ENCODE data around the gene LPIN3.

LPIN3 gene

DNA sequence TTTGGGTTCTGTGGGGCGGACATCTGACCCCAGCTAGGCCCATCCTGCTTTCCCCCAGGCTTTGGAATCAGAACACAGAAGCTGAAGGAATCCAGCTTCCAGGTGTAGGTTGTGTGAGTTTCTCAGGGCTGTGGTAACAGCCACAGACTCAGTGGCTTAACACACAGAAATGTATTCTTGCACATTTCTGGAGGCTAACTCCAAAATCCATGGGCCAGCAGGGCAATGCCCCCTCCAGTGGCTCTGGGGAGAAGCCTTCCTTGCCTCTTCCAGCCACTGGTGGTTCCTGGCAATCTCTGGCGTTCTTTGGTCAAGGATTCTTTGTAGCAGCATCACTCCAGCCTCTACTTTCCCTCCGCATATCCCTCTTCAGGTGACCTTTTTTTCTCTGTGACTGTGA is 27.3 kb downstream of the LPIN3 start:
- Histone ChIP-seq H3K27me3 (ENCODE audit: insufficient read depth, low read length, poor library complexity, severe bottlenecking) (no peaks in the 10 kb centered on the region), H3K9me2 (replicated peaks; ENCODE audit: low read depth, low read length) (no peaks in the 10 kb centered on the region), H2AFZ (ENCODE audit: low read length) (no peak overlapping the region)

DNA sequence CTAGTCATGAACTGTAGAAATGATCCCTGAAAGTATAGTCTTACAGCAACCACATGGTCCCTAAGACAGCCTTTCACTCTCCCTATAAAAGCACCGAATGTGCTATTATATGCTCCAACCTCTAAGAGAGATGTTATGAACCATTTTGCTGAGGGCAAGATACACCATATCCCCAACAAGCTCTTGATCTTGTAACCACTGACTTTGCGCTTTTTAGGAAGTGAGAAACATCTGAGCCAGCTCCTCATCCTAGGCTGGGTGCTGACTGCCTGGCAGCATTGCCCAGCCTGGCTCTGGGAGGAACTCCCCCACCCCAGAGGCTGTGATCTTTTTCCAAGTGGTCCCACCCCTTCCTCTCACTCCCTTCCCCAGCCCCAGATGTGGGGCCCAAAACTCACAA is 29.1 kb downstream of the LPIN3 start:
- Histone ChIP-seq H3K27me3 (ENCODE audit: insufficient read depth, low read length, poor library complexity, severe bottlenecking) (no peaks in the 10 kb centered on the region), H3F3A (ENCODE audit: low read depth) (no peaks in the 10 kb centered on the region), H3K9ac (ENCODE audit: low read depth, low read length, poor library complexity, severe bottlenecking) (no peak overlapping the region), H3K9me3 (ENCODE audit: insufficient read depth, low read depth, low read length) (no peaks in the 10 kb centered on the region), H3K9me2 (replicated peaks; ENCODE audit: low read depth, low read length) (no peaks in the 10 kb centered on the region), H3K4me1 (ENCODE audit: insufficient read depth, low read length, poor library complexity, severe bottlenecking) (no peaks in the 10 kb centered on the region), H3K79me2 (ENCODE audit: insufficient read depth, low read length) (no peaks in the 10 kb centered on the region), H3K36me3 (ENCODE audit: insufficient read depth, low read length) (no peaks in the 10 kb centered on the region), H4K20me1 (ENCODE audit: insufficient read depth, low read length, poor library complexity, severe bottlenecking) (no peaks in the 10 kb centered on the region), H2AFZ (ENCODE audit: low read length) (no peak overlapping the region), H3K4me2 (ENCODE audit: low read depth, low read length, poor library complexity, severe bottlenecking) (no peak overlapping the region), H3K4me3 (ENCODE audit: low read length, poor library complexity, severe bottlenecking) (no peak overlapping the region)
- TF ChIP-seq EZH2phosphoT487 (IDR thresholded peaks at IDR 0.05; ENCODE audit: borderline replicate concordance), result no peak

More for the DNA sequence above, 27.3 kb downstream of the LPIN3 start:
- no peaks in the 10 kb centered on the region for H4K20me1 ChIP-seq (ENCODE audit: insufficient read depth, low read length, poor library complexity, severe bottlenecking)
- no peaks in the 10 kb centered on the region for H3K36me3 ChIP-seq (ENCODE audit: insufficient read depth, low read length)
- no peaks in the 10 kb centered on the region for H3F3A ChIP-seq (ENCODE audit: low read depth)
- no peak for TF ChIP-seq EZH2phosphoT487 (IDR thresholded peaks at IDR 0.05; ENCODE audit: borderline replicate concordance)
- TF ChIP-seq, protein P1, sequence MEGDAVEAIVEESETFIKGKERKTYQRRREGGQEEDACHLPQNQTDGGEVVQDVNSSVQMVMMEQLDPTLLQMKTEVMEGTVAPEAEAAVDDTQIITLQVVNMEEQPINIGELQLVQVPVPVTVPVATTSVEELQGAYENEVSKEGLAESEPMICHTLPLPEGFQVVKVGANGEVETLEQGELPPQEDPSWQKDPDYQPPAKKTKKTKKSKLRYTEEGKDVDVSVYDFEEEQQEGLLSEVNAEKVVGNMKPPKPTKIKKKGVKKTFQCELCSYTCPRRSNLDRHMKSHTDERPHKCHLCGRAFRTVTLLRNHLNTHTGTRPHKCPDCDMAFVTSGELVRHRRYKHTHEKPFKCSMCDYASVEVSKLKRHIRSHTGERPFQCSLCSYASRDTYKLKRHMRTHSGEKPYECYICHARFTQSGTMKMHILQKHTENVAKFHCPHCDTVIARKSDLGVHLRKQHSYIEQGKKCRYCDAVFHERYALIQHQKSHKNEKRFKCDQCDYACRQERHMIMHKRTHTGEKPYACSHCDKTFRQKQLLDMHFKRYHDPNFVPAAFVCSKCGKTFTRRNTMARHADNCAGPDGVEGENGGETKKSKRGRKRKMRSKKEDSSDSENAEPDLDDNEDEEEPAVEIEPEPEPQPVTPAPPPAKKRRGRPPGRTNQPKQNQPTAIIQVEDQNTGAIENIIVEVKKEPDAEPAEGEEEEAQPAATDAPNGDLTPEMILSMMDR (conservative IDR thresholded peaks at IDR 0.05; ENCODE audit: low read length), result no peak
- no peaks in the 10 kb centered on the region for H3K9me3 ChIP-seq (ENCODE audit: insufficient read depth, low read depth, low read length)
- H3K4me1 ChIP-seq (ENCODE audit: insufficient read depth, low read length, poor library complexity, severe bottlenecking), result no peaks in the 10 kb centered on the region
- H3K4me2 ChIP-seq (ENCODE audit: low read depth, low read length, poor library complexity, severe bottlenecking), result no peak overlapping the region
- no peaks in the 10 kb centered on the region for H3K79me2 ChIP-seq (ENCODE audit: insufficient read depth, low read length)
- H3K9ac ChIP-seq (ENCODE audit: low read depth, low read length, poor library complexity, severe bottlenecking), result no peak overlapping the region
- H3K4me3 ChIP-seq (ENCODE audit: low read length, poor library complexity, severe bottlenecking), result no peak overlapping the region

DNA sequence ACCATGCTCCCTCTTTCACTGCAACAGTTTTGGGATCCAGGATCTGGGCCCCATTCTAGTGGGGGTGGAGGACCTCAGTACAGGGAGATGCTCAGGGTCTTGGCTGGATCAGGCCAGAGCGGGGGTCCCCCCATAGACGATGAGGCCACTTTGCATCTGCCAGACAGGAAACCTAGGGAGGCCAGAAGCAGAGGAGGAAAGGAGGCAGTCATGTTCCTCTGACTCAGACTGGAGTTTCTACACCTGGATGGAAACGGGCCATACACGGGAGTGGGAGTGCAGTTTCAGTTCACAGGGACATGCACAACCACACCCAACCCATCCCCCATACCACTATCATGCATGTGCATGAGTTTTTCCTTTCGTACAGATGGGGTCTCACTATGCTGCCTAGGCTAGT is 29.6 kb downstream of the LPIN3 start:
- no peaks in the 10 kb centered on the region for H4K20me1 ChIP-seq (ENCODE audit: insufficient read depth, low read length, poor library complexity, severe bottlenecking)
- H3K27me3 ChIP-seq (ENCODE audit: insufficient read depth, low read length, poor library complexity, severe bottlenecking), result no peaks in the 10 kb centered on the region
- H3K4me2 ChIP-seq (ENCODE audit: low read depth, low read length, poor library complexity, severe bottlenecking), result no peak overlapping the region
- no peak overlapping the region for H3K9ac ChIP-seq (ENCODE audit: low read depth, low read length, poor library complexity, severe bottlenecking)
- H3K4me1 ChIP-seq (ENCODE audit: insufficient read depth, low read length, poor library complexity, severe bottlenecking), result no peaks in the 10 kb centered on the region
- no peaks in the 10 kb centered on the region for H3F3A ChIP-seq (ENCODE audit: low read depth)
- H3K79me2 ChIP-seq (ENCODE audit: insufficient read depth, low read length), result no peaks in the 10 kb centered on the region
- no peak overlapping the region for H3K4me3 ChIP-seq (ENCODE audit: low read length, poor library complexity, severe bottlenecking)
- no peaks in the 10 kb centered on the region for H3K9me3 ChIP-seq (ENCODE audit: insufficient read depth, low read depth, low read length)
- no peaks in the 10 kb centered on the region for H3K36me3 ChIP-seq (ENCODE audit: insufficient read depth, low read length)
- no peaks in the 10 kb centered on the region for H3K9me2 ChIP-seq (replicated peaks; ENCODE audit: low read depth, low read length)
- no peak overlapping the region for H2AFZ ChIP-seq (ENCODE audit: low read length)
- no peak for TF ChIP-seq EZH2phosphoT487 (IDR thresholded peaks at IDR 0.05; ENCODE audit: borderline replicate concordance)
- TF ChIP-seq, protein P1 (conservative IDR thresholded peaks at IDR 0.05; ENCODE audit: low read length), result no peak

DNA sequence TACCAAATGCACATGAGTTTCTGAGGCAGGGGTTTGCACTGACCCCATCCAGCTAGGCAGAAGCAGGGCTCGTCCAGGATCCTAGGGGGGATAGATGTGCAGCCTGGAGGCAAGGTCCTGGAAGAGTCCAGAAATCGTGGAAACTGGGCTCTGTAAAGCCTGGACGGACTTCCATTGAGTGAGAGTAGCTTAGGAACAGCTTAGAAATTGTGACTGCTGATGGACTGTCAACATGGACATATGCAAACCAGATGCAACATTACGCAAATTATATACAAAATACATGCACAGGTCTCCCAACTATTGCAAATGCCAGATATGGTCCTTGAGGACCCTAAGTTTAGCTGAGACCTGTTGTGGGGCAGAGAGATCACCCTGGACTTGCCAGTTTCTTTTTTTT is 30.8 kb downstream of the LPIN3 start:
- TF ChIP-seq, protein P1 (conservative IDR thresholded peaks at IDR 0.05; ENCODE audit: low read length), result no peak
- TF ChIP-seq EZH2phosphoT487 (IDR thresholded peaks at IDR 0.05; ENCODE audit: borderline replicate concordance), result no peak
- Histone ChIP-seq H4K20me1 (ENCODE audit: insufficient read depth, low read length, poor library complexity, severe bottlenecking) (no peaks in the 10 kb centered on the region), H3K79me2 (ENCODE audit: insufficient read depth, low read length) (no peaks in the 10 kb centered on the region), H3K4me3 (ENCODE audit: low read length, poor library complexity, severe bottlenecking) (no peak overlapping the region), H3F3A (ENCODE audit: low read depth) (no peaks in the 10 kb centered on the region), H3K4me1 (ENCODE audit: insufficient read depth, low read length, poor library complexity, severe bottlenecking) (no peaks in the 10 kb centered on the region), H3K9ac (ENCODE audit: low read depth, low read length, poor library complexity, severe bottlenecking) (no peak overlapping the region), H3K4me2 (ENCODE audit: low read depth, low read length, poor library complexity, severe bottlenecking) (no peak overlapping the region), H3K9me2 (replicated peaks; ENCODE audit: low read depth, low read length) (no peaks in the 10 kb centered on the region), H3K27me3 (ENCODE audit: insufficient read depth, low read length, poor library complexity, severe bottlenecking) (no peaks in the 10 kb centered on the region), H3K9me3 (ENCODE audit: insufficient read depth, low read depth, low read length) (no peaks in the 10 kb centered on the region), H2AFZ (ENCODE audit: low read length) (no peak overlapping the region), H3K36me3 (ENCODE audit: insufficient read depth, low read length) (no peaks in the 10 kb centered on the region)
